Uterus (tissue), 4 donors: ENCODE measurements around the gene VWF. TPM values are rescaled to one million over a fixed set of nuclear protein-coding genes. Genes with fewer than 3 reads are reported as not detected.
A peak's percentile ranks its signal among the peaks of the same experiment; 100 is the strongest.

ENCODE experiments used
- DNase-seq, 2 donors: peaks; one replicate each; pipeline ENCODE4 v3.0.0-alpha.2; 2019 to 2020
- H3K27ac ChIP-seq, 2 donors: fragments of 200-600 bp; sonication (generic); 1 replicate in 1 of 2; 2 replicates in 1 of 2; pipeline ENCODE4 v1.5.1; 2016 to 2018
- H3K27me3 ChIP-seq, 2 donors: fragments of 200-600 bp; sonication (generic); one replicate each; pipeline ENCODE4 v1.5.1; 2018 to 2019; ENCODE audit warnings: control low read depth in 1 of 2
- H3K36me3 ChIP-seq, 2 donors: fragments of 200-600 bp; sonication (generic); one replicate each; pipeline ENCODE4 v1.5.1; 2019; ENCODE audit warnings: control low read depth in 1 of 2
- H3K4me1 ChIP-seq, 2 donors: fragments of 200-600 bp; sonication (generic); one replicate each; pipeline ENCODE4 v1.5.1; 2018 to 2019; ENCODE audit warnings: control low read depth in 1 of 2
- H3K4me3 ChIP-seq, 2 donors: fragments of 200-600 bp; sonication (generic); 1 replicate in 1 of 2; 2 replicates in 1 of 2; pipeline ENCODE4 v1.5.1; 2018 to 2019; ENCODE audit warnings: mild to moderate bottlenecking in 1 of 2
- H3K9me3 ChIP-seq, 2 donors: fragments of 200-600 bp; sonication (generic); one replicate each; pipeline ENCODE4 v1.5.1; 2019; ENCODE audit warnings: control low read depth in 1 of 2
- CTCF ChIP-seq, 4 experiments: fragments of 200-600 bp in 2 of 4; fragments of 450-650 bp in 2 of 4; sonication (generic) in 2 of 4; IDR thresholded peaks; one replicate each; pipeline ENCODE4 v1.5.1; 2016 to 2019; ENCODE audit warnings: antibody characterized with exemption in 4 of 4, mild to moderate bottlenecking in 2 of 4, moderate library complexity in 1 of 4
- POLR2A ChIP-seq, 2 donors: fragments of 450-650 bp; IDR thresholded peaks; one replicate each; pipeline ENCODE4 v1.6.1; 2016; ENCODE audit warnings: antibody characterized with exemption in 2 of 2, mild to moderate bottlenecking in 1 of 2, moderate library complexity in 1 of 2
- intact Hi-C: fragments of 100-400 bp; cut with DNase I; formaldehyde crosslinking; loops from one replicate; pipeline ENCODE4 v1.15.1; 2023; ENCODE audit warnings: low total_unique reads
- total RNA-seq, 4 donors: library from RNA; depleted of rRNA in 3 of 4; stranded (reverse); fragments of >200 nt in 3 of 4; gene quantifications; one replicate each; pipeline versions ENCODE4 v1.1.0 to v1.2.4, GENCODE V29; 2014 to 2023
- donor health status: DM: yes; HTN: yes; CAD: no.

Gene VWF
- total RNA-seq, 4 donors from 2014 or later = 122 to 949 (median 380) TPM

- H3K9me3 ChIP-seq = no peaks in the 10 kb centered on the region
- no peaks in the 10 kb centered on the region for H3K27me3 ChIP-seq
- peak within 1 kb of the TSS in 1 of 2 donors; percentile 11 for H3K4me3 ChIP-seq
- no peaks in the 10 kb centered on the region for H3K4me1 ChIP-seq
- no peaks in the 10 kb centered on the region for H3K36me3 ChIP-seq
- intact Hi-C loops = no loop called here
- H3K27ac ChIP-seq = no peak within 1 kb of the TSS
- no peak for DNase-seq
- TF ChIP-seq CTCF (IDR thresholded peaks at IDR 0.05) = no peak
- no peak for TF ChIP-seq POLR2A (IDR thresholded peaks at IDR 0.05)
Observed at GRCh38 chr12:5945071-5946008, 179.1 kb downstream of the VWF start, which contains the start of gene ANO2. Gene ANO2 (minus strand): TSS chr12:5945259. CDS start chr12:5945217, 42 bp downstream.

GRCh38 chr12:5944688-5945070, 179.8 kb downstream of the VWF start:
- Histone ChIP-seq H3K36me3 (no peaks in the 10 kb centered on the region), H3K27ac (no peak overlapping the region), H3K9me3 (no peaks in the 10 kb centered on the region), H3K4me3 (peak overlapping the region in 1 of 2 donors; percentile 11), H3K27me3 (no peaks in the 10 kb centered on the region), H3K4me1 (no peaks in the 10 kb centered on the region)
- no peak for DNase-seq
- TF ChIP-seq POLR2A (IDR thresholded peaks at IDR 0.05) = no peak
- no peak for TF ChIP-seq CTCF (IDR thresholded peaks at IDR 0.05)
- intact Hi-C loops = no loop called here

- DNase-seq = no peak
- intact Hi-C loops = no loop called here
- H3K27ac ChIP-seq = no peak overlapping the region
- H3K36me3 ChIP-seq = no peaks in the 10 kb centered on the region
- TF ChIP-seq POLR2A (IDR thresholded peaks at IDR 0.05) (no peak), CTCF (IDR thresholded peaks at IDR 0.05) (no peak)
- H3K9me3 ChIP-seq = no peaks in the 10 kb centered on the region
- H3K4me3 ChIP-seq = no peak overlapping the region
- no peaks in the 10 kb centered on the region for H3K4me1 ChIP-seq
- no peaks in the 10 kb centered on the region for H3K27me3 ChIP-seq
Observed at GRCh38 chr12:5944053-5944452, 180.4 kb downstream of the VWF start.

- no peaks in the 10 kb centered on the region for H3K36me3 ChIP-seq
- no peak for TF ChIP-seq POLR2A (IDR thresholded peaks at IDR 0.05)
- no peak for TF ChIP-seq CTCF (IDR thresholded peaks at IDR 0.05)
- H3K27me3 ChIP-seq = no peaks in the 10 kb centered on the region
- no peaks in the 10 kb centered on the region for H3K9me3 ChIP-seq
- intact Hi-C loops = no loop called here
- H3K27ac ChIP-seq = no peak overlapping the region
- H3K4me1 ChIP-seq = no peaks in the 10 kb centered on the region
- no peak for DNase-seq
- no peak overlapping the region for H3K4me3 ChIP-seq
Observed at GRCh38 chr12:5941907-5942306, 182.6 kb downstream of the VWF start.

GRCh38 chr12:5927732-5928516, 196.5 kb downstream of the VWF start:
- no peak for TF ChIP-seq POLR2A (IDR thresholded peaks at IDR 0.05)
- no peak for TF ChIP-seq CTCF (IDR thresholded peaks at IDR 0.05)
- Histone ChIP-seq H3K36me3 (no peaks in the 10 kb centered on the region), H3K27me3 (no peaks in the 10 kb centered on the region), H3K4me1 (no peaks in the 10 kb centered on the region), H3K4me3 (no peak overlapping the region), H3K27ac (no peak overlapping the region), H3K9me3 (no peaks in the 10 kb centered on the region)
- DNase-seq = no peak
- intact Hi-C loops = no loop called here
